ENCODE data around the gene PDPR.
"Not testable (repeated sequence)": the region's sequence is repeated elsewhere in the genome, so short reads cannot be mapped to it uniquely, and the experiment has no call there.

The PDPR gene

DNA sequence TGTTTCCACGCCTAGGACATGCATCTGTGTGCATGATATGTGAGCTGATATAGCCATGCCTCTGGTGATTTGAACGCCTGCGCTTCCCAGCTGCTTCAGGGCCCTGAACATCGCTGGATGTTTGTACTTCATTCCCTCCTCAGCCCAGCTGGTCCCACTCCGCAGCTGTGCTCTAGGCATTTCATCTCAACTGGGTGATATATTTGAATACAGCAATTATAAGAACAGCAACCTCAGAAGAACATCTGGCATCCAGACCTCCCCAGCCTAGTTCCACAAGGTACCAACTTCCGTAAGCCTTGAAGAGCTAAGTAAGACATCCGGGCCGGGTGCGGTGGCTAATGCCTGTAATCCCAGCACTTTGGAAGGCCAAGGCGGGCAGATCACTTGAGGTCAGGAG, 52.6 kb downstream of the PDPR start:
- DNase-seq, result not testable (repeated sequence)

- DNase-seq, result not testable (repeated sequence)
Observed at GRCh38 chr16:70173212-70173837, 59.2 kb downstream of the PDPR start, which contains the start of gene CLEC18C. CLEC18C (plus strand) TSS chr16:70173787; CDS start chr16:70174279, 492 bp downstream.

GRCh38 chr16:70173916-70174315, 59.8 kb downstream of the PDPR start:
- not testable (repeated sequence) for DNase-seq

DNA sequence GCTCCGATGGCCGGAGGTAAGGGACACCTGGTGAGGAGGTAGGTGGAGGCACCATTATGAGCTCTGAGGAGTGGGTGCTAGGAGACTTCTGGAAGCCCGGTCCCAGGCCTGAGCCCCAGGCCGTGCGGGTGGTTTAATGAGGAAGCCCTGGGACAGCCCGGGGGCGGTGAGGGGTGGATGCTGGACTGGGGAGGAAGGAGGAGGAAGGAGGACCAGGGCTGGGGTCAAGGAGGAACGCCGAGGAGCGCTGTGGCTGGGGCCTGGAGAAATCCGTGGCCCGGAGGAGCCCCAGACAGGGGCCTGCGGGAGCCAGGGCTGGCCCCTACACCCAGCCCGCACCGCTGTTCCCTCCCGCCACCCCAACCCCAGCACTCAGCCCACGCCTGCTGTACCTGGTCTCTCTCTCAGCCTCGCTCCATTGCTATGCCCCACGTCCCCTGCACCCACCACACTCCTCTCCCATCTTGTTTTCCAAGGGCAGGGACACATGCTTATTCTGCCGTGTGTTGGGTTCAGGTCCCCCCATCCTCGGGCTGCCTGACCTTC, 60.3 kb downstream of the PDPR start:
- not testable (repeated sequence) for DNase-seq

GRCh38 chr16:70187858-70188607, 73.9 kb downstream of the PDPR start:
- not testable (repeated sequence) for DNase-seq

GRCh38 chr16:70188608-70188915, 74.4 kb downstream of the PDPR start:
- not testable (repeated sequence) for DNase-seq

DNA sequence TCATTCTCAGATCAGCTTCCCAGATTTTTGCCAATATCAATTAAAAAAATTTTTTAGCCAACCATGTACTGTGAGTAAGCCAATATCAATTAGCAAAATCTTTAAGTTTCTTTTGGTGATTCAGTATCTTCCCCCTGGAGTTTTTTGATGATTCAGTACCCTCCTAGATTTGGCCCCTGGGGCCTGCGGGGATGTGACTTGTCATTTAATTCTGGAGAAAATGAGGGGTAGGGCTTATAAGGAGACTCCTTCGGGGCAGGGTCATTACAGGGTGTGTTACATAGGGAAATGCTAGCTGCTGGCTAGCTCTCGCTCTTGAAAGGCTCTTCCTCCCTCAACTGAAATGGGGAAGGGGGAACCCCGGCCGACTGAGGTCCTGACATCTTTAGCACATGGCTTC, 76.4 kb downstream of the PDPR start:
- not testable (repeated sequence) for DNase-seq

DNA sequence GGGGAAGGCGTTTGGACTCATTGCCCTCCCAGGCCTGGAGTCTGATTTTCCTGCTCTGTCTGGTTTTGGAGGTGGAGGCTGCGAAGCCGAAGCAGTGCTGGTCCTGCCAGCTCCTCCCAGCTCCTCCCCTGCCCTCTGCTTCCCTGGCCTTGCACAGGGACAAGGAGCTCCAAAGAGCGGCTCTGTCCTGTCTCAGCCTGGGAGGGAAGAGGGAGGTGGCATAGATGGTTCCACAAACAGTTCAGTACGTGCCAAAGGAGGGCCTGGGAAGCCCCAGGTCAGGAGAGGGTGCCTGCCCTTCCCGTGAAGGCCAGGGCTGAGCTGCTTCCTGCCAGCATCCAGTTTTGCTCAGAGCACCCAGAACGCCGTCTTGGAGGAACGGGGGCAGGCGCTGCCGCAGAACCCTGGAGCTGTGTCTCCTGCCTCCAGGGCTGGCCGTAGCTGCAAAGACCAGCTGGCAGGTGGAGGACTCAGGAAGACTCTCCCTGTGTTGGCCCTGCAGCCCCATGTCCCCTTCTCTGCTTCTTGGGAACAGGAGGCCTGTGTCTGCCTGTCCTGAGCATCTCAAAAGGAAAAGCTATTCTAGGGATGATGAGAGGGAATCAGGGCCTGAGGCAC, 82.7 kb downstream of the PDPR start:
- not testable (repeated sequence) for DNase-seq

- not testable (repeated sequence) for DNase-seq
Observed at GRCh38 chr16:70197611-70198010, 83.5 kb downstream of the PDPR start.

GRCh38 chr16:70198230-70198629, 84.1 kb downstream of the PDPR start:
- DNase-seq, result not testable (repeated sequence)

DNA sequence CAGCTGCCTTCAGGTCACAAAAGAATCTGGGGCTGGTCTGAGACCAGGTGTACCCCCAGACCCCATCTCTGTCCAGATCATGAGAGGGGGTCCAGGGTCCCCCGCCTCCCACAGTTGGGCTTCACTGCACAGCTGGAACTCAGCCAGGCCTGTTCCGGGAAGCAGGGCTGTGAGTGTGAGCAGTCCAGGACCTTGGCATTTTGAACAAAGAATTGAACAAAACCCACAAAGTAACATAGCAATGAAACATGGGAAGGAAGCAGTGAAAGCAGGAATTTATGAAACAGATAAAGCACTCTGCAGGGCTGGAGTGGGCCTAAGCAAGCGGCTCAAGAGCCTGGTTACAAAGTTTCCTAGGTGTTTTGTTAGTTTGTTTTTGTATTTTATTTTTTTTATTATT, 84.5 kb downstream of the PDPR start:
- DNase-seq, result not testable (repeated sequence)

DNA sequence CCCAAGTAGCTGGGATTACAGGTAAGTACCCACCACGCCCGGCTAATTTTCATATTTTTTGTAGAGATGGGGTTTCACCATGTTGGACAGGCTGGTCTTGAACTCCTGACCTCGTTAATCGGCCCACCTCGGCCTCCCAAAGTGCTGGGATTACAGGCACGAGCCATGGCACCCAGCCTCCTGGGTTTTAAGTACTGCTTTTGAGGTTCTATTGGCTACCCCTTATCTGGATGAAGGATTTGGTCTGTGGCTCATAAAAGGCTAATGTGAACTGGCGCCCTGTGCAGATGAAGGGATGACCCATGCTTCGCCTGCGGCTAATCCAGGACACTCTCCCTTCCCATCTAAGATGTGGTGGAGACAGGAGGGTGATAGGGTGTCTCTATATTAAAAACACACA, 85.0 kb downstream of the PDPR start:
- DNase-seq, result not testable (repeated sequence)

GRCh38 chr16:70200063-70200462, 85.9 kb downstream of the PDPR start:
- DNase-seq, result not testable (repeated sequence)

DNA sequence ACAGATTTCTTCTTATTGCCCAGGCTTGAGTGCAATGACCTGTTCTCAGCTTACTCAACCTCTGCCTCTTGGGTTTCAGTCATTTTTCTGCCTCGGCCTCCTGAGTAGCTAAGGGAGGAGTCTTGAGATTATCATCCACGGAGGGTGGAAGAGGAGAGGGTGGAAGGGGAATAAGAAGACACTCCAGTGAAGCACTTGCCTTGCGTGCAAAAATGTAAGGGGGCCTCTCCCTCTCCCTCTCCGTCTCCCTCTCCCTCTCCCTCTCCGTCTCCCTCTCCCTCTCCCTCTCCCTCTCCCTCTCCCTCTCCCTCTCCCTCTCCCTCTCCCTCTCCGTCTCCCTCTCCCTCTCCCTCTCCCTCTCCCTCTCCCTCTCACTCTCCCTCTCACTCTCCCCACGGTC, 89.4 kb downstream of the PDPR start:
- DNase-seq, result not testable (repeated sequence)

DNA sequence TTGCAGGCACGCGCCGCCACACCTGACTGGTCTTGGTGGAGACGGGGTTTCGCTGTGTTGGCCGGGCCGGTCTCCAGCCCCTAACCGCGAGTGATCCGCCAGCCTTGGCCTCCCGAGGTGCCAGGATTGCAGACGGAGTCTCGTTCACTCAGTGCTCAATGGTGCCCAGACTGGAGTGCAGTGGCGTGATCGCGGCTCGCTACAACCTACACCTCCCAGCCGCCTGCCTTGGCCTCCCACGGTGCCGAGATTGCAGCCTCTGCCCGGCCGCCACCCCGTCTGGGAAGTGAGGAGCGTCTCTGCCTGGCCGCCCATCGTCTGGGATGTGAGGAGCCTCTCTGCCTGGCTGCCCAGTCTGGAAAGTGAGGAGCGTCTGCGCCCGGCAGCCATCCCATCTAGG, 89.9 kb downstream of the PDPR start:
- not testable (repeated sequence) for DNase-seq

DNA sequence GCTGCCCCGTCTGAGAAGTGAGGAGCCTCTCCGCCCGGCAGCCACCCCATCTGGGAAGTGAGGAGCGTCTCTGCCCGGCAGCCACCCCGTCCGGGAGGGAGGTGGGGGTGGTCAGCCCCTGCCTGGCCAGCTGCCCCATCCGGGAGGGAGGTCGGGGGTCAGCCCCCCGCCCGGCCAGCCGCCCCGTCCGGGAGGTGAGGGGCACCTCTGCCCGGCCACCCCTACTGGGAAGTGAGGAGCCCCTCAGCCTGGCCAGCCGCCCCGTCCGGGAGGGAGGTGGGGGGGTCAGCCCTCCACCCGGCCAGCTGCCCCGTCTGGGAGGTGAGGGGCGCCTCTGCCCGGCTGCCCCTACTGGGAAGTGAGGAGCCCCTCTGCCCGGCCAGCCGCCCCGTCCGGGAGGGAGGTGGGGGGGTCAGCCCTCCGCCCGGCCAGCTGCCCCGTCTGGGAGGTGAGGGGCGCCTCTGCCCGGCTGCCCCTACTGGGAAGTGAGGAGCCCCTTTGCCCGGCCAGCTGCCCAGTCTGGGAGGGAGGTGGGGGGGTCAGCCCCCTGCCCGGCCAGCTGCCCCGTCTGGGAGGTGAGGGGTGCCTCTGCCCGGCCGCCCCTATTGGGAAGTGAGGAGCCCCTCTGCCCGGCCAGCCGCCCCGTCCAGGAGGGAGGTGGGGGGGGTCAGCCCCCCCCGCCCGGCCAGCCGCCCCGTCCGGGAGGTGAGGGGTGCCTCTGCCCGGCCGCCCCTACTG, 90.7 kb downstream of the PDPR start:
- DNase-seq, result not testable (repeated sequence)

DNA sequence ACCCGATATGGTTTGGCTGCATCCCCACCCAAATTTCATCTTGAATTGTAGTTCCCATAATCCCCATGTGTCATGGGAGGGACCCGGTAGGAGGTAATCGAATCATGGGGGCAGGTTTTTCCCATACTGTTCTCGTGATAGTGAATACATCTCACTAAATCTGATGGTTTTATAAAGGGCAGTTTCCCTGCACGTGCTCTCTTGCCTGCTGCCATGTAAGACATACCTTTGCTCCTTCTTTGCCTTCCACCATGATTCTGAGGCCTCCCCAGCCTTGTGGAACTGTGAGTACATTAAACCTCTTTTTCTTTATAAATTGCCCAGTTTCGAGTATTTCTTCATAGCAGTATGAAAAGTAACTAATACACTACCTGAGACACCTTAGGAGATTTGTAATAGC, 92.2 kb downstream of the PDPR start:
- not testable (repeated sequence) for DNase-seq

Data from MV-4-11 (cell line).